Mesothelial cell of epicardium (in vitro differentiated cells): ENCODE data around the gene GMDS. TPM values are rescaled to one million over a fixed set of nuclear protein-coding genes. Genes with fewer than 3 reads are reported as not detected.

Source experiments
- DNase-seq, 2 experiments: peaks; one replicate each; pipeline ENCODE4 v3.0.0; 2021; ENCODE audit warnings: low spot score in 2 of 2; ENCODE audit not compliant: unreplicated experiment in 2 of 2
- H3K27ac Mint-ChIP-seq: 2 replicates; pipeline ENCODE4 v1.8.0; 2021; ENCODE audit warnings: mixed read lengths
- H3K27me3 Mint-ChIP-seq: 2 replicates; pipeline ENCODE4 v1.8.0; 2021; ENCODE audit warnings: low read depth, mixed read lengths
- H3K36me3 Mint-ChIP-seq: 2 replicates; pipeline ENCODE4 v1.8.0; 2021; ENCODE audit warnings: mixed read lengths
- H3K4me1 Mint-ChIP-seq: 2 replicates; pipeline ENCODE4 v1.8.0; 2021; ENCODE audit warnings: mixed read lengths
- H3K4me3 Mint-ChIP-seq: 2 replicates; pipeline ENCODE4 v1.8.0; 2021; ENCODE audit warnings: mild to moderate bottlenecking, moderate library complexity, mixed read lengths
- H3K9me3 Mint-ChIP-seq: 2 replicates; pipeline ENCODE4 v1.8.0; 2021; ENCODE audit warnings: mixed read lengths
- CTCF ChIP-seq: fragments of 200-600 bp; sonication (generic); IDR thresholded peaks from one replicate; pipeline ENCODE4 v1.5.0; 2021; ENCODE audit warnings: antibody characterized with exemption; ENCODE audit not compliant: unreplicated experiment
- total RNA-seq: library from RNA; stranded (reverse); gene quantifications from 3 replicates; pipeline ENCODE4 v1.2.1, GENCODE V29; 2021

The GMDS gene
- total RNA-seq, 1 donor from 2014 or later, result 39.9 TPM

GRCh38 chr6:1986454-1987243 lies 258.8 kb downstream of the GMDS start:
- no peak for DNase-seq
- H3K9me3 Mint-ChIP-seq, result peaks cover 35% of the 10 kb centered on the region
- no peaks in the 10 kb centered on the region for H3K27me3 Mint-ChIP-seq
- peaks cover 28% of the 10 kb centered on the region for H3K4me1 Mint-ChIP-seq
- H3K36me3 Mint-ChIP-seq, result peaks cover 26% of the 10 kb centered on the region
- TF ChIP-seq CTCF, result no peak
- H3K4me3 Mint-ChIP-seq, result no peak overlapping the region
- peak overlapping the region; percentile 80 for H3K27ac Mint-ChIP-seq

GRCh38 chr6:1984346-1984994 lies 260.9 kb downstream of the GMDS start:
- peaks cover 28% of the 10 kb centered on the region for H3K4me1 Mint-ChIP-seq
- H3K4me3 Mint-ChIP-seq, result no peak overlapping the region
- H3K36me3 Mint-ChIP-seq, result peaks cover 46% of the 10 kb centered on the region
- no peak for DNase-seq
- peaks cover 57% of the 10 kb centered on the region for H3K9me3 Mint-ChIP-seq
- no peaks in the 10 kb centered on the region for H3K27me3 Mint-ChIP-seq
- no peak for TF ChIP-seq CTCF
- no peak overlapping the region for H3K27ac Mint-ChIP-seq

DNA sequence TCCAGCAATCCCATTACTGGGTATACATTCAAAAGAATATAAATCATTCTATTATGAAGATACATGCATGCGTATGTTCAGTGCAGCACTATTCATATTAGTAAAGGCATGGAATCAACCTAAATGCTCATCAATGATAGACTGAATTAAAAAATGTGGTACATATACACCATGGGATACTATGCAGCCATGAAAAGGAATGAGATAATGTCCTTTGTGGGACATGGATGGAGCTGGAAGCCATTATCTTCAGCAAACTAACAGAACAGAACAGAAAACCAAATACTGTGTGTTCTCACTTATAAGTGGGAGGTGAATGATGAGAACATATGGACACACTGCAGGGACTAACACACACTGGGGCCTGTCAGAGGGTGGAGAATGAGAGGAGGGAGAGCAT lies 261.6 kb downstream of the GMDS start:
- Mint-ChIP-seq H3K4me1 (peaks cover 25% of the 10 kb centered on the region), H3K27me3 (no peaks in the 10 kb centered on the region), H3K36me3 (peaks cover 53% of the 10 kb centered on the region), H3K4me3 (no peak overlapping the region), H3K9me3 (peaks cover 63% of the 10 kb centered on the region), H3K27ac (no peak overlapping the region)
- DNase-seq, result no peak
- no peak for TF ChIP-seq CTCF

- no peaks in the 10 kb centered on the region for H3K9me3 Mint-ChIP-seq
- peaks cover 30% of the 10 kb centered on the region for H3K4me1 Mint-ChIP-seq
- H3K27ac Mint-ChIP-seq, result no peak overlapping the region
- no peak for DNase-seq
- no peak overlapping the region for H3K4me3 Mint-ChIP-seq
- no peaks in the 10 kb centered on the region for H3K36me3 Mint-ChIP-seq
- no peak for TF ChIP-seq CTCF
- H3K27me3 Mint-ChIP-seq, result peaks cover 2% of the 10 kb centered on the region
Observed at GRCh38 chr6:1972962-1973361, 272.4 kb downstream of the GMDS start.

GRCh38 chr6:1971612-1972011 lies 273.8 kb downstream of the GMDS start:
- H3K27me3 Mint-ChIP-seq, result peaks cover 2% of the 10 kb centered on the region
- TF ChIP-seq CTCF, result no peak
- no peak overlapping the region for H3K4me3 Mint-ChIP-seq
- no peak overlapping the region for H3K27ac Mint-ChIP-seq
- DNase-seq, result no peak
- H3K36me3 Mint-ChIP-seq, result no peaks in the 10 kb centered on the region
- H3K4me1 Mint-ChIP-seq, result peaks cover 40% of the 10 kb centered on the region
- no peaks in the 10 kb centered on the region for H3K9me3 Mint-ChIP-seq
